ENCODE measurements around the gene MAPK8IP3.
"Not testable (repeated sequence)": the region's sequence is repeated elsewhere in the genome, so short reads cannot be mapped to it uniquely, and the experiment has no call there.

The MAPK8IP3 gene

DNA sequence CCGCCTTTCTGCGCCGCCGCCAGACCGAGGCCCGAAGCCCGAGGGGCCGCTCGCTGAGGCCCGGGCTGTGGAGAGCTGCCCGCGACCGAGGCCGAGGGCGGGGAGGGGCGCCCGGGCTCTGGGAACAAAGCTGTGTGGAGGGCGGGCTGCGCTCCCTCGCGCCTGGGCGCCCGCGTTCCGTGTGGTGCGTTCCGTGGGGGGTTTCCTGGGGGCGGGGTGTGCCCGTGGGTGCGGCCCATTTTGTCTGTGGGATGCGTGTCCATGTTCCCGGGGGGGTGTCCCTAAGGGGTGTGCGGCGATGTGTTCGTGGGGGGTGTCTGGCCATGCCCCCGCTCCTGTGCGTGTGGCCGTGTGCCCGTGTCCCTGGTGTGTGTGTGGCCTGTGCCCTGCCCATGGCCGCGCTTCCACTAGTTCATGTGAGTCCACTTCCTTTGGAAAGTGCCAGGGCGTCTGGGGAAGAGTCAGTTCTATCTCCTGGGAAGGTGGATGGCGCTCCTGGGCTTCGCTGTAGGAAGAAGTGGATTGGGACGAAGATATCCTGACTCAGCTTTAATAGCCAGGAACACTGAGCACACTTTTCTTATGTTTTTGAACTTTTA lies 27.4 kb upstream of the MAPK8IP3 start:
- DNase-seq (ENCODE audit: extremely low read depth in 1 of 2, low read depth in 1 of 2) = peak in 1 of 2 donors; percentile 36

- no peak for DNase-seq (ENCODE audit: extremely low read depth in 1 of 2, low read depth in 1 of 2)
Observed at GRCh38 chr16:1680361-1680760, 25.6 kb upstream of the MAPK8IP3 start.

- no peak for DNase-seq (ENCODE audit: extremely low read depth in 1 of 2, low read depth in 1 of 2)
Observed at GRCh38 chr16:1681032-1681431, 25.0 kb upstream of the MAPK8IP3 start.

- no peak for DNase-seq (ENCODE audit: extremely low read depth in 1 of 2, low read depth in 1 of 2)
Observed at GRCh38 chr16:1687427-1688316, 18.3 kb upstream of the MAPK8IP3 start.

DNA sequence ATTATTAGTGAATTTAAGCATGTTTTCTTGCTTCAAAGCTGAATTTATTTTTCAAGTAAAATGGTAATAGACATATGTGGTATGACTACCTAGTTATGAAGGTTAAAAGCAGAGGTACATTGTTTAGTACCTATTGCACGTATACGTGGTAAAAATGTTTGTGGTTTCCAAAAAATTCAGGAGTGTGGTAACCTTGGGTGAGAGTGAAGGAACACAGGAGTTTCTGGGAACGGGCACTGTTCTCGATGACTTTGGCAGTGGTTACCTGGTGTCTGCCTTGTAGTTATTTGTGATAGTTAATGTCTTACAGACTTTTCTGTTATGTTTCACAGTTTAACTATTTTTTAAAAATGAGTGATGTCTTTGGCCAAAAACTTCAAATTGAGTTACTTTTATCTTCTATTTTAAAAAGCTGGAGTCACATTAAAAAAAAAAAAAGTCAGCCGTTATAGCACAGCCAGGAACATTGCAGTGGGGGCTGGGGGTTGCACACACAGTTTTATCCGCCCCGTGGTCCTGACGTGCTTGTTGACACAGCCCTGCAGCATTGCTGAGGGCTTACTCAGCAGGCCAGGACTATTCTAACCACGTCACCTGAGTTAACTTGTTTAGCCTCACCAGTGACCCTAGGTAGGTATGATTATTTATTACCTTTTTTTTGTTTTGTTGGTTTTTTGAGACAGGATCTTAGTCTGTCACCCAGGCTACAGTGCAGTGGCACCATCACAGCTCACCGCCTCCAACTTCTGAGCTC lies 17.0 kb upstream of the MAPK8IP3 start:
- no peak for DNase-seq (ENCODE audit: extremely low read depth in 1 of 2, low read depth in 1 of 2)

DNA sequence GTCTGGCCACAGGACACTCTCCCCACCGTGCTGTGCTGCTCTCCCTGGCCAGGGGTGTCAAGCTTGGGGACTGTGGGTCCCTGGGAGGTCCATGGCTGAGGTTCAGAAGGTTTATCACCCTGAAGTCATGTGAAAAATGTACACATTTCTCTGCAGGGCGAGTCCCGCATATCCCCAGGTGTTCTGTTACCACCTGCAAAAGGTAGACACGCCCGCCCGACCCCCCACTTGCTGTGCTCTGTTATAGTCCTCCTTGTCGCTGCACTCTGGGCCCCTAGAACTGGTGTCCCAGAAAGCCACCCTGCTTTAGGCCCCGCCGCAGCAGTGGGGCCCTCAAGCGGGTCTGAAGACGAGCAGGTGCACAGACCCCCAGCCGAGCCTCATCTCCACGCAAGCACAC lies 16.1 kb upstream of the MAPK8IP3 start:
- no peak for DNase-seq (ENCODE audit: extremely low read depth in 1 of 2, low read depth in 1 of 2)

DNA sequence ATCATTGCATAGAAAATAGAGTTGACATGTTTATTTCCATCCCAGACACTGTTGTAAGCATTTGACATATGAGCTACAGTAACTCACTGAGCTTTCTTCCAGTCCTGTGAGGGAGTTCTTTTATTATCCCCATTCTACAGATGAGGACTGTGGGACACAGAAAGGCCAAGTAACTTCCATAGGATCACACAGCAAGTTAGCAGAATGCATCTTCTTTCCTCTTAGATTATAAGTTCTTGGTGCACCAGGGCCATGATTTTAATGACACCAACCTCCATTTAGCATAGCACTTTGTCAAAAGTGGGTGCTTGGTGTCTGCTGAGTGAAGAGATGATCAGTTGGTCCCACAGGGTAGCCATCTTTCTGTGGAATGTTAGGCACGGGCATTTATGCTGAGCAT lies 15.2 kb upstream of the MAPK8IP3 start:
- DNase-seq (ENCODE audit: extremely low read depth in 1 of 2, low read depth in 1 of 2) = no peak

DNA sequence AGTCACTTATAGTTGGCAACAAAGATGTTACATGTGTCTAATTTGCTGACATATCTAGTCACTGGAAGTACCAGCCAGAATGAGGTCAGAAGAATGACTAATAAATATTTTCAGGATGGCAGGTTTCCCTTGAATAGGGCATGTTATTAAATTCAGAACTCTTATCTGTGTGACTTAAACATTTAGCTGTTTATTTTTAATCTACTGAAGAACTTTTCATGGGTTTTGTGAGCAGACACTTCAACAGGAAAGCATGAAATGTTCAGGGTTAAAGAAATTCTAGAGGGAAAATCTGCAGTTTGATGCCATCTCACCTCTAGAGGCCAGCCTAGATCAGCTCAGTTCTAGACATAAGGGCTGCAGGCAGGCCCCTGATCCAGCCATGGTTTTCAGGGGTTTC lies 14.7 kb upstream of the MAPK8IP3 start:
- no peak for DNase-seq (ENCODE audit: extremely low read depth in 1 of 2, low read depth in 1 of 2)

DNA sequence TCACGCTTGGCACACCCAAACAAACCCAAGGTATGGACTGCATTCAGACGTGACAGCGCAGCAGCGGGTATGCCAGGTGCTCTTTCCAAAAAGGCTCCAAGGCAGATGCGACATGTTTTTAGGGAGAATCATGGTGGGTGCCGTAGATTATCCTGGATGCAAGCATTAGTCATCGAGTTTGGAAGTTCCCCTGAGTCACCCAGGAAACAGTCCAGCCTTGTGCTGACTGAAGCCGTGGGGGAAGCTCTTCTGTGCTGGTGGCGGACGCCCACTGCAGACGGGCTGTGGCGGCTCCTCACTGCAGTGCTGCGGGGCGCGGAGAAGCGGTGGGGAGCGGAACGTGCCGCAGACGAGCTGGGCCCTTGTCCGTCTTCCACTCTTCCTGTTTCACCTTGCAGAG lies 14.0 kb upstream of the MAPK8IP3 start:
- DNase-seq (ENCODE audit: extremely low read depth in 1 of 2, low read depth in 1 of 2) = no peak

DNA sequence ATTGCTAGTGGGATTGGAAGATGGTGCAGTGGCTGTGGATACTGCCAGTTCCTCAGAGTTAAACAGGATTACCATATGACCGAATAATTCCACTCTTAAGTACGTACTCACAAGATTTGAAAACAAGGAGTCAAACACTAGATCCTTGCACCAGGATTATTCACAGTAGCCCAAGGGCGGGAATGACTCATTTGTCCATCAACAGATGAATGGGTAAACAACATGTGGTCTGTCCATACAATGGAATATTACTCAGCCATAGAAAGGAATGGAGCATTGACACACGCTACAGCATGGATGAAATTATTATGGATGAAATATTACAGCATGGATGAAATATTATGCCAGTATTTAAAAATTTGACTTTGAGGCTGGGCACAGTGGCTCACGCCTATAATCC lies 9.1 kb upstream of the MAPK8IP3 start:
- DNase-seq (ENCODE audit: extremely low read depth in 1 of 2, low read depth in 1 of 2) = no peak

DNA sequence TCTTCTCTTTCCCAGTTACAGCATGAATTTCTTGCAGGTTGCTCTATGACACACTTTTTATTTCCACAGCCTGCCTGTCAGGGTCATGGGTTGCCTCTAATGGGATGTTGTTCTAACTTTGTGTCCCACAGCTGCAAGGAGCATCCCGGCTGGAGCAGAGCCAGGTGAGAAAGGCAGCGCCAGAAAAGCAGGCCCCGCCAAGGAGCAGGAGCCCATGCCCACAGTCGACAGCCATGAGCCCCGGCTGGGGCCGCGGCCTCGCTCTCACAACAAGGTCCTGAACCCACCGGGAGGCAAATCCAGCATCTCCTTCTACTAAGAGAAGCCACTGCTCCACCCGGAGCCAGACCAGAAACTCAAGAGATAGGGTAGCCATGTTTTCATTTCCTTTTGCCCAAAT lies 7.3 kb upstream of the MAPK8IP3 start:
- DNase-seq (ENCODE audit: extremely low read depth in 1 of 2, low read depth in 1 of 2) = no peak

GRCh38 chr16:1700246-1700645 lies 5.7 kb upstream of the MAPK8IP3 start:
- no peak for DNase-seq (ENCODE audit: extremely low read depth in 1 of 2, low read depth in 1 of 2)

DNA sequence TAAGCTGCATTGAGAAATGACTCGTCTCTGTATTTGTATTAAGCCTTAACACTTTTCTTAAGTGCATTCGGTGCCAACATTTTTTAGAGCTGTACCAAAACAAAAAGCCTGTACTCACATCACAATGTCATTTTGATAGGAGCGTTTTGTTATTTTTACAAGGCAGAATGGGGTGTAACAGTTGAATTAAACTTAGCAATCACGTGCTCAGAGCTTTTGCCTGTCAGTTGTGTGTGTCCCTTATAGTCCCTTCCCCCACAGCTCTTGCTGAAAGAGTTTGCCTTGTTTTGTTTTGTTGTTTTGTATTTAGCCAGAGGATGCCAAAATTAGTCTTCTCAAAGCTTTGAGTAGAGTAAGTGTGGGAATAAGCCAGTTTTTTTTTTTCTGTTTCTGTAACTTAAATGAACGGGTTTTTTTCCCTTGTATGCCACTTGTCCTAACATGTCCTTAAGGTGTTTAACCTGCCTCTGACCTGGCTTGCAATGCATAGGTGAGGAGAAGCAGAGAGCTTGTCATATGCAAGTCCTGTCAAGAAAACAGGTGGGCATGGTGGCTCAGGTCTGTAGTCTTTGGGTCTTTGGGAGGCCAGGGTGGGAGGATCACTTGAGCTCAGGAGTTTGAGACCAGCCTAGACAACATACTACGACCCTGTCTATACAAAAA lies 4.6 kb upstream of the MAPK8IP3 start:
- no peak for DNase-seq (ENCODE audit: extremely low read depth in 1 of 2, low read depth in 1 of 2)

DNA sequence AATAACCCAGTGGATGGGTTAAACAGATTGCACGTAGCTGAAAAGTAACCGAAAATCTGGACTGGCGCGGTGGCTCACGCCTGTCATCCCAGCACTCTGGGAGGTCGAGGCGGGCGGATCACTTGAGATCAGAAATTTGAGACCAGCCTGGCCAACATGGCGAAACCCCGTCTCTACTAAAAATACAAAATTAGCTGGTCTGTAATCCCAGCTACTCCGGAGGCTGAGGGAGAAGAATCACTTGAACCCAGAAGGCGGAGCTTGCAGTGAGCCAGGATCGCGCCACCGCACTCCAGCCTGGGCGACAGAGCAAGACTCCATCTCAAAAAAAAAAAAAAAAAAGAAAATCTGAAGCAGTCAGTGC lies 689 bp upstream of the MAPK8IP3 start:
- DNase-seq (ENCODE audit: extremely low read depth in 1 of 2, low read depth in 1 of 2) = not testable (repeated sequence)

DNA sequence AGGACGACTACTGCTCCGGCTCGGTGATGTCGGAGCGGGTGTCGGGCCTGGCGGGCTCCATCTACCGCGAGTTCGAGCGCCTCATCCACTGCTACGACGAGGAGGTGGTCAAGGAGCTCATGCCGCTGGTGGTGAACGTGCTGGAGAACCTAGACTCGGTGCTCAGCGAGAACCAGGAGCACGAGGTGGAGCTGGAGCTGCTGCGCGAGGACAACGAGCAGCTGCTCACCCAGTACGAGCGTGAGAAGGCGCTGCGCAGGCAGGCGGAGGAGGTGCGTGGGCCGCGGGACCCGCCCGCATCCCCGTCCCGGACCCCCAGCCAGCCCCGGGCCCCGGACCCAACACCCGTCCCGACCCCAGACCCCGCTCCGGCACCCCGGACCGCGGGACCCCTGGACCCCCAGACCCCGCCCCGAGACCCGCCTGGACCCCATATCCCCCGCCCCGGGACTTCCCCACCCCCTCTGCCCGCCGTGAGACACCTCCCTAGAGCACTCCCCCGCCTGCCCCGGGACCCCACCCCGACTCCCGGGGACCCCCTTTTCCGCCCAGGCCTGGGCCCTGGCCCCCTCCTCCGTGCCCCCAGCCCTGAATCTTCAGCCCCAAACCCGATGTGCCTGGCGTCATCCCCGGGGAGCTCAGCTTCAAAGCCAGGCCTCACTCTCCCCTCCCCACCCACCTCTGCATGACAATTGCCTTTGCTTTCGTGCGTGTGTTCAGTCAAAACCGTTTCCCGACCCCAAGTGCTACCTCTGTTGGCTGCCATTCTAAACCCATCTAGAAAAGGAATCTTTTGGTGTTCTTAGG lies 594 bp downstream of the MAPK8IP3 start:
- DNase-seq (ENCODE audit: extremely low read depth in 1 of 2, low read depth in 1 of 2) = no peak

GRCh38 chr16:1707193-1707790 lies 1.3 kb downstream of the MAPK8IP3 start:
- DNase-seq (ENCODE audit: extremely low read depth in 1 of 2, low read depth in 1 of 2) = no peak

DNA sequence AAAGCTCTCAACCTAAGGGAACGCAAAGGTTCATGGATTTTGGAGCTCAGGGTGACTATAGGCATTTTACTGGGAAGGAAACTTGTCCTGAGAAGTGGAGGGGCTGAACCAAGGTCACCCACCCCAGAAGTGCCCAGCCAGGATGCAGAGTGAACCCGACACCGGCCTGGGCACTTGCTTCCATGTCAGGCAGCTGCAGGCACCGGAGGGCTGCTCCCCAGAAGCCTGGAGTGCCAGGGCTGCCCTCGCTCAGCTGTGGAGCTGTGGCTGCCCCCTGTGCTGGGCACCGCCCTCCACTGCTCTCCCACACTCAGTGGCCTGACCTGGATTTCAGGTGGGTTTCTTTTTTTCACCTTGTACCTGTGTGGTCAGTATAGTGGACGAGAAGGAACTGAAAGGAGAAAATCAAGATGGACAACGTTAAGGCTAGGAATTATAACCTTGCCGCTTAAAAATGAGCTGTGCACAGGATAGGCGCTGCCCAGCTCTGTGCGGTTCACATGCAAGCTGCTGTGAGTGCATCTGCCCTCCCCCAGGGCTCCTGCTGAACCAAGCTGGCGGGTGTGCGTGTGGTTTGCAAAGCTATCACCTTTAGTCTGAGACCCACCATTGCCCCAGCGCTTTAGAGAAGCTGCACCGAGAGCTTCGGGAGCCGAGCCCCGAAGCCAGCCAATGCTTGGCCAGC lies 2.2 kb downstream of the MAPK8IP3 start:
- no peak for DNase-seq (ENCODE audit: extremely low read depth in 1 of 2, low read depth in 1 of 2)

- no peak for DNase-seq (ENCODE audit: extremely low read depth in 1 of 2, low read depth in 1 of 2)
Observed at GRCh38 chr16:1708768-1709180, 2.8 kb downstream of the MAPK8IP3 start.

DNA sequence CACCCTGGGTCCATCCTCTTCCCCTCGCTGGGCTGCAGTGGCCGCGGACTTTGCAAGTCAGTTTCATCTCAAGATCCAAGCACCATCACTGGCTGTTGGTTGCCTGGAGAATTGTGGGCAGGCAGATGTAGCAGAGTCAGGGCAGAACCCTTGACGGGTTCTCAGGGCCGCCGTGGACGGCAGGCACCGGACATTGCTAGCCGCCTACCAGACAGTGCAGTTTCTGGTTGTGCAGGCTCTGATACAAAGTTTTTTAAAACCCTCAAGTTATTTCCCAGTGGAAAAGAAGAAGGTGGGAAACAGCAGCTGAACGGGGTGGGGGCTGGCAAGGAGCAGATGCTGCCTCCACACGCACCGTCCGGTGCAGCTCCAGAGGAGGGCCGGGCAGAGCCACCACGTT lies 3.4 kb downstream of the MAPK8IP3 start:
- no peak for DNase-seq (ENCODE audit: extremely low read depth in 1 of 2, low read depth in 1 of 2)
